PFSK-1 (cell line): ENCODE data around the gene TEKT5.

Experiments
- POLR2AphosphoS5 ChIP-seq: IDR thresholded peaks from 2 replicates; pipeline ENCODE4 v1.6.1; 2012; ENCODE audit warnings: low read depth, mild to moderate bottlenecking, control low read depth, low read length, moderate library complexity
- SIN3A ChIP-seq: IDR thresholded peaks from 2 replicates; pipeline ENCODE4 v1.6.1; 2012; ENCODE audit warnings: mild to moderate bottlenecking, low read length, moderate library complexity, borderline replicate concordance; ENCODE audit not compliant: insufficient read depth
- TAF1 ChIP-seq: IDR thresholded peaks from 2 replicates; pipeline ENCODE4 v1.6.1; 2012; ENCODE audit warnings: low read length, control low read depth, borderline replicate concordance; ENCODE audit not compliant: insufficient read depth

- TF ChIP-seq POLR2AphosphoS5 (no peak), SIN3A (no peak), TAF1 (no peak)
These were observed 32.5 kb downstream of the TEKT5 start for GRCh38 chr16:10662212-10662611.
